SK-N-SH treated with all-trans-retinoic acid at 6 μM for 48 hours (cell line): ENCODE data around the gene MED7.

ENCODE experiments used
- ATAC-seq: fragments of 200-7000 bp; cut with Tn5 transposase; 3 replicates; pipeline ENCODE4 v1.9.1; 2020; ENCODE audit warnings: mild to moderate bottlenecking, moderate library complexity
- ARNTL ChIP-seq: fragments of 450-650 bp; formaldehyde crosslinking; IDR thresholded peaks from 2 replicates; pipeline ENCODE4 v1.5.0; 2020; ENCODE audit warnings: low read depth, mild to moderate bottlenecking, moderate library complexity, borderline replicate concordance
- BACH2 ChIP-seq: fragments of 250-450 bp; sonication (Bioruptor Pico); IDR thresholded peaks from 2 replicates; pipeline ENCODE4 v1.9.0; 2021; ENCODE audit warnings: mild to moderate bottlenecking, borderline replicate concordance
- CSDC2 ChIP-seq: fragments of 250-450 bp; sonication (Bioruptor Pico); IDR thresholded peaks from 2 replicates; pipeline ENCODE4 v1.5.0; 2020; ENCODE audit warnings: mild to moderate bottlenecking, moderate library complexity
- ESRRG ChIP-seq: fragments of 250-450 bp; sonication (Bioruptor Pico); IDR thresholded peaks from 2 replicates; pipeline ENCODE4 v1.6.1; 2021; ENCODE audit warnings: mild to moderate bottlenecking
- GLIS3 ChIP-seq: fragments of 250-450 bp; sonication (Bioruptor Pico); IDR thresholded peaks from 2 replicates; pipeline ENCODE4 v1.5.0; 2020; ENCODE audit warnings: mild to moderate bottlenecking, moderate library complexity
- ISL1 ChIP-seq: fragments of 250-450 bp; sonication (Bioruptor Pico); IDR thresholded peaks from 2 replicates; pipeline ENCODE4 v2.1.2; 2022; ENCODE audit warnings: mild to moderate bottlenecking, moderate library complexity
- PPARA ChIP-seq: fragments of 250-450 bp; sonication (Bioruptor Pico); IDR thresholded peaks from 2 replicates; pipeline ENCODE4 v1.5.0; 2020; ENCODE audit warnings: mild to moderate bottlenecking, borderline replicate concordance
- RARB ChIP-seq: fragments of 250-450 bp; sonication (Bioruptor Pico); IDR thresholded peaks from 2 replicates; pipeline ENCODE4 v1.8.0; 2021; ENCODE audit warnings: mild to moderate bottlenecking, moderate library complexity
- SNAI2 ChIP-seq: fragments of 250-450 bp; sonication (Bioruptor Pico); IDR thresholded peaks from 2 replicates; pipeline ENCODE4 v1.5.0; 2020; ENCODE audit warnings: mild to moderate bottlenecking, moderate library complexity
- TCF4 ChIP-seq: fragments of 250-450 bp; sonication (Bioruptor Pico); IDR thresholded peaks from 2 replicates; pipeline ENCODE4 v1.8.0; 2021; ENCODE audit warnings: mild to moderate bottlenecking, moderate library complexity, borderline replicate concordance
- TOX ChIP-seq: fragments of 250-450 bp; sonication (Bioruptor Pico); IDR thresholded peaks from 2 replicates; pipeline ENCODE4 v1.8.0; 2021; ENCODE audit warnings: mild to moderate bottlenecking, moderate library complexity, borderline replicate concordance
- ZC3H10 ChIP-seq: fragments of 250-450 bp; sonication (Bioruptor Pico); IDR thresholded peaks from 2 replicates; pipeline ENCODE4 v1.5.1; 2021; ENCODE audit warnings: mild to moderate bottlenecking, moderate library complexity
- ZFP3 ChIP-seq: fragments of 250-450 bp; sonication (Bioruptor Pico); IDR thresholded peaks from 2 replicates; pipeline ENCODE4 v1.5.0; 2020; ENCODE audit warnings: mild to moderate bottlenecking, moderate library complexity
- ZFP30 ChIP-seq: fragments of 450-650 bp; formaldehyde crosslinking; IDR thresholded peaks from 2 replicates; pipeline ENCODE4 v1.5.0; 2022; ENCODE audit warnings: mild to moderate bottlenecking, moderate library complexity
- ZNF565 ChIP-seq: fragments of 450-650 bp; formaldehyde crosslinking; conservative IDR thresholded peaks from 2 replicates; pipeline ENCODE4 v1.5.0; 2020; ENCODE audit warnings: low read depth, mild to moderate bottlenecking, moderate library complexity
- ZNF70 ChIP-seq: fragments of 450-650 bp; formaldehyde crosslinking; IDR thresholded peaks from 2 replicates; pipeline ENCODE4 v1.5.0; 2020; ENCODE audit warnings: mild to moderate bottlenecking, moderate library complexity
- ZNF8 ChIP-seq: fragments of 450-650 bp; formaldehyde crosslinking; IDR thresholded peaks from 2 replicates; pipeline ENCODE4 v1.5.0; 2020; ENCODE audit warnings: mild to moderate bottlenecking, moderate library complexity
- TF ChIP-seq, protein P1 (sequence below): fragments of 250-450 bp; sonication (Bioruptor Pico); IDR thresholded peaks from 2 replicates; pipeline ENCODE4 v1.5.1; 2021; ENCODE audit warnings: mild to moderate bottlenecking, moderate library complexity
- TF ChIP-seq, protein P2 (sequence below): fragments of 250-450 bp; sonication (Bioruptor Pico); IDR thresholded peaks from 2 replicates; pipeline ENCODE4 v1.8.0; 2020; ENCODE audit warnings: mild to moderate bottlenecking, moderate library complexity, borderline replicate concordance
- TF ChIP-seq, protein P3 (sequence below): fragments of 250-450 bp; sonication (Bioruptor Pico); IDR thresholded peaks from 2 replicates; pipeline ENCODE4 v1.8.0; 2021; ENCODE audit warnings: low read depth, mild to moderate bottlenecking, moderate library complexity, borderline replicate concordance
- TF ChIP-seq, protein P4 (sequence below): fragments of 250-450 bp; sonication (Bioruptor Pico); IDR thresholded peaks from 2 replicates; pipeline ENCODE4 v1.5.0; 2020; ENCODE audit warnings: mild to moderate bottlenecking, moderate library complexity
- TF ChIP-seq, protein P5 (sequence below): fragments of 250-450 bp; sonication (Bioruptor Pico); IDR thresholded peaks from 2 replicates; pipeline ENCODE4 v1.5.1; 2020; ENCODE audit warnings: low read depth, mild to moderate bottlenecking, moderate library complexity

MED7 gene

DNA sequence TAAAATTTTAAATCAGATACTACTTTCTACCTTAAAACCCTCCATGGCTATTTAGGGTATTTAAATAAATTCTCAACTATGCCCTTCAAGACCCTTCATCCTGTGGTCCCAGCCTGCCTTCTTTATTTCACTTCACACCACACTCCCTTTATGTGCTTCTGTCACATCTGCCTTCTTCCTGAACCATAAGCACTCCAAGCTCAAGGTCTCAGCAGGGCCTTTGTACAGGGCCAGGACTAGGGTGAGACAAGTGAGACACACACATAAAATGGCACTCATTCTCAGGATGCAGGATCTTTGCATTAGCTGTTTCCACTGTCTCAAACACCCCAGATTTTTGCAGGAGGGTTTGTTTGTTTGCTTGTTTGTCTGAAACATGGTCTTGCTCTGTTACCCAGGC, 45.6 kb upstream of the MED7 start:
- TF ChIP-seq PPARA (CRISPR knock-in tag), result no peak
- no peak for TF ChIP-seq ZFP30 (CRISPR knock-in tag)
- no peak for TF ChIP-seq ARNTL (CRISPR knock-in tag)
- TF ChIP-seq, protein P1, sequence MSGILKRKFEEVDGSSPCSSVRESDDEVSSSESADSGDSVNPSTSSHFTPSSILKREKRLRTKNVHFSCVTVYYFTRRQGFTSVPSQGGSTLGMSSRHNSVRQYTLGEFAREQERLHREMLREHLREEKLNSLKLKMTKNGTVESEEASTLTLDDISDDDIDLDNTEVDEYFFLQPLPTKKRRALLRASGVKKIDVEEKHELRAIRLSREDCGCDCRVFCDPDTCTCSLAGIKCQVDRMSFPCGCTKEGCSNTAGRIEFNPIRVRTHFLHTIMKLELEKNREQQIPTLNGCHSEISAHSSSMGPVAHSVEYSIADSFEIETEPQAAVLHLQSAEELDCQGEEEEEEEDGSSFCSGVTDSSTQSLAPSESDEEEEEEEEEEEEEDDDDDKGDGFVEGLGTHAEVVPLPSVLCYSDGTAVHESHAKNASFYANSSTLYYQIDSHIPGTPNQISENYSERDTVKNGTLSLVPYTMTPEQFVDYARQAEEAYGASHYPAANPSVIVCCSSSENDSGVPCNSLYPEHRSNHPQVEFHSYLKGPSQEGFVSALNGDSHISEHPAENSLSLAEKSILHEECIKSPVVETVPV (CRISPR knock-in tag), result no peak
- TF ChIP-seq TCF4 (CRISPR knock-in tag), result no peak
- TF ChIP-seq ZNF8, result no peak
- TF ChIP-seq ZC3H10, result no peak
- no peak for TF ChIP-seq ESRRG
- TF ChIP-seq CSDC2 (CRISPR knock-in tag), result no peak
- no peak for TF ChIP-seq TOX (CRISPR knock-in tag)
- TF ChIP-seq ZFP3, result no peak
- TF ChIP-seq, protein P2, sequence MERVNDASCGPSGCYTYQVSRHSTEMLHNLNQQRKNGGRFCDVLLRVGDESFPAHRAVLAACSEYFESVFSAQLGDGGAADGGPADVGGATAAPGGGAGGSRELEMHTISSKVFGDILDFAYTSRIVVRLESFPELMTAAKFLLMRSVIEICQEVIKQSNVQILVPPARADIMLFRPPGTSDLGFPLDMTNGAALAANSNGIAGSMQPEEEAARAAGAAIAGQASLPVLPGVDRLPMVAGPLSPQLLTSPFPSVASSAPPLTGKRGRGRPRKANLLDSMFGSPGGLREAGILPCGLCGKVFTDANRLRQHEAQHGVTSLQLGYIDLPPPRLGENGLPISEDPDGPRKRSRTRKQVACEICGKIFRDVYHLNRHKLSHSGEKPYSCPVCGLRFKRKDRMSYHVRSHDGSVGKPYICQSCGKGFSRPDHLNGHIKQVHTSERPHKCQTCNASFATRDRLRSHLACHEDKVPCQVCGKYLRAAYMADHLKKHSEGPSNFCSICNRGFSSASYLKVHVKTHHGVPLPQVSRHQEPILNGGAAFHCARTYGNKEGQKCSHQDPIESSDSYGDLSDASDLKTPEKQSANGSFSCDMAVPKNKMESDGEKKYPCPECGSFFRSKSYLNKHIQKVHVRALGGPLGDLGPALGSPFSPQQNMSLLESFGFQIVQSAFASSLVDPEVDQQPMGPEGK (CRISPR knock-in tag), result no peak
- TF ChIP-seq, protein P3, sequence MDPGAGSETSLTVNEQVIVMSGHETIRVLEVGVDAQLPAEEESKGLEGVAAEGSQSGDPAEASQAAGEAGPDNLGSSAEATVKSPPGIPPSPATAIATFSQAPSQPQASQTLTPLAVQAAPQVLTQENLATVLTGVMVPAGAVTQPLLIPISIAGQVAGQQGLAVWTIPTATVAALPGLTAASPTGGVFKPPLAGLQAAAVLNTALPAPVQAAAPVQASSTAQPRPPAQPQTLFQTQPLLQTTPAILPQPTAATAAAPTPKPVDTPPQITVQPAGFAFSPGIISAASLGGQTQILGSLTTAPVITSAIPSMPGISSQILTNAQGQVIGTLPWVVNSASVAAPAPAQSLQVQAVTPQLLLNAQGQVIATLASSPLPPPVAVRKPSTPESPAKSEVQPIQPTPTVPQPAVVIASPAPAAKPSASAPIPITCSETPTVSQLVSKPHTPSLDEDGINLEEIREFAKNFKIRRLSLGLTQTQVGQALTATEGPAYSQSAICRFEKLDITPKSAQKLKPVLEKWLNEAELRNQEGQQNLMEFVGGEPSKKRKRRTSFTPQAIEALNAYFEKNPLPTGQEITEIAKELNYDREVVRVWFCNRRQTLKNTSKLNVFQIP (CRISPR knock-in tag), result no peak
- TF ChIP-seq RARB, result no peak
- no peak for TF ChIP-seq SNAI2 (CRISPR knock-in tag)
- TF ChIP-seq ISL1 (CRISPR knock-in tag), result no peak
- TF ChIP-seq, protein P4, sequence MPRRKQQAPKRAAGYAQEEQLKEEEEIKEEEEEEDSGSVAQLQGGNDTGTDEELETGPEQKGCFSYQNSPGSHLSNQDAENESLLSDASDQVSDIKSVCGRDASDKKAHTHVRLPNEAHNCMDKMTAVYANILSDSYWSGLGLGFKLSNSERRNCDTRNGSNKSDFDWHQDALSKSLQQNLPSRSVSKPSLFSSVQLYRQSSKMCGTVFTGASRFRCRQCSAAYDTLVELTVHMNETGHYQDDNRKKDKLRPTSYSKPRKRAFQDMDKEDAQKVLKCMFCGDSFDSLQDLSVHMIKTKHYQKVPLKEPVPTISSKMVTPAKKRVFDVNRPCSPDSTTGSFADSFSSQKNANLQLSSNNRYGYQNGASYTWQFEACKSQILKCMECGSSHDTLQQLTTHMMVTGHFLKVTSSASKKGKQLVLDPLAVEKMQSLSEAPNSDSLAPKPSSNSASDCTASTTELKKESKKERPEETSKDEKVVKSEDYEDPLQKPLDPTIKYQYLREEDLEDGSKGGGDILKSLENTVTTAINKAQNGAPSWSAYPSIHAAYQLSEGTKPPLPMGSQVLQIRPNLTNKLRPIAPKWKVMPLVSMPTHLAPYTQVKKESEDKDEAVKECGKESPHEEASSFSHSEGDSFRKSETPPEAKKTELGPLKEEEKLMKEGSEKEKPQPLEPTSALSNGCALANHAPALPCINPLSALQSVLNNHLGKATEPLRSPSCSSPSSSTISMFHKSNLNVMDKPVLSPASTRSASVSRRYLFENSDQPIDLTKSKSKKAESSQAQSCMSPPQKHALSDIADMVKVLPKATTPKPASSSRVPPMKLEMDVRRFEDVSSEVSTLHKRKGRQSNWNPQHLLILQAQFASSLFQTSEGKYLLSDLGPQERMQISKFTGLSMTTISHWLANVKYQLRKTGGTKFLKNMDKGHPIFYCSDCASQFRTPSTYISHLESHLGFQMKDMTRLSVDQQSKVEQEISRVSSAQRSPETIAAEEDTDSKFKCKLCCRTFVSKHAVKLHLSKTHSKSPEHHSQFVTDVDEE (CRISPR knock-in tag), result no peak
- TF ChIP-seq, protein P5, sequence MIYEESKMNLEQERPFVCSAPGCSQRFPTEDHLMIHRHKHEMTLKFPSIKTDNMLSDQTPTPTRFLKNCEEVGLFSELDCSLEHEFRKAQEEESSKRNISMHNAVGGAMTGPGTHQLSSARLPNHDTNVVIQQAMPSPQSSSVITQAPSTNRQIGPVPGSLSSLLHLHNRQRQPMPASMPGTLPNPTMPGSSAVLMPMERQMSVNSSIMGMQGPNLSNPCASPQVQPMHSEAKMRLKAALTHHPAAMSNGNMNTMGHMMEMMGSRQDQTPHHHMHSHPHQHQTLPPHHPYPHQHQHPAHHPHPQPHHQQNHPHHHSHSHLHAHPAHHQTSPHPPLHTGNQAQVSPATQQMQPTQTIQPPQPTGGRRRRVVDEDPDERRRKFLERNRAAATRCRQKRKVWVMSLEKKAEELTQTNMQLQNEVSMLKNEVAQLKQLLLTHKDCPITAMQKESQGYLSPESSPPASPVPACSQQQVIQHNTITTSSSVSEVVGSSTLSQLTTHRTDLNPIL (CRISPR knock-in tag), result no peak
- no peak for ATAC-seq

DNA sequence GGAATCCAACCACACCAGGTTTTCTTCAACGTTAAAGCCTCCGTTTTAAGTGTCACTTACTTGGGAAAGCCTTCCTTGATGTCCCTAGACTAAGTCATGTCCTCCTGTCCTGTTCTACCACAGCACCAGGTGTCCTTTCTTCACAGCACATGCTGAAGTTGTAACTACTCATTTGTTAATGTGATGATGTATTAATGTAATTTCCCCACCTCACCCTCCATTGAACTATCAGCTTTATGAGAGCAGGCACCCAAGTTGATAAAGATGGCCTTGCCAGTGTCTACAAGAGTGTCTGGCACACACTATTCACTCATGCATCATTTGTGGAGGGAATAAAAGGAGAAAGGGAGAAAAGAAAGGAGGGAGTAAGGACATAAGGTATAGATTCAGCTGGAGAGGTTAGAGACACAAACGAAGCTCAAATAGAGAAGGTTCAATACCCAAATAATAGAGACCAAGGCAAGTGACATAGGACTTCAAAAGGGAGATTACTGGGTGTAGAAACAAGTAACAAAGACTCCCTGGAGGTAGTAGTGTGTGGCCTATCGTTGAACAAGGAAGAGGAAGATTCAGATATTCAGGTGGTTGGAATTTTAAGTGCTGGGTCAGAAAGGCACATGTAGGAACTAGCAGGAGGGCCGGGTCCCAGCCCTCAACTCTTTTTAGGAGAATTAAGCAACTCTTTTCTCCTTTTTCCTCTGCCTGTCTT, 44.5 kb upstream of the MED7 start:
- no peak for ATAC-seq
- TF ChIP-seq, protein P3 (CRISPR knock-in tag), result no peak
- no peak for TF ChIP-seq GLIS3 (CRISPR knock-in tag)
- TF ChIP-seq ZNF565 (CRISPR knock-in tag), result no peak
- TF ChIP-seq CSDC2 (CRISPR knock-in tag), result no peak
- no peak for TF ChIP-seq ISL1 (CRISPR knock-in tag)
- no peak for TF ChIP-seq ZNF8
- TF ChIP-seq ZNF70 (CRISPR knock-in tag), result no peak
- TF ChIP-seq BACH2 (CRISPR knock-in tag), result no peak
- TF ChIP-seq ZFP3, result no peak
- TF ChIP-seq, all 23 proteins: peak for 0
